ENCODE results near the gene CD99. TPM values are rescaled to one million over a fixed set of nuclear protein-coding genes. Genes with fewer than 3 reads are reported as not detected.
"Not testable (repeated sequence)": the region's sequence is repeated elsewhere in the genome, so short reads cannot be mapped to it uniquely, and the experiment has no call there.

The CD99 gene
- polyA plus RNA-seq, 3 donors: 189 to 220 (median 206) TPM

- DNase-seq (ENCODE audit: low read depth in 3 of 3, low spot score in 2 of 3): no peak
Observed at GRCh38 chrX:2718821-2719220, 27.7 kb downstream of the CD99 start.

GRCh38 chrX:2719774-2720447 is 28.8 kb downstream of the CD99 start:
- DNase-seq (ENCODE audit: low read depth in 3 of 3, low spot score in 2 of 3): no peak

- no peak for DNase-seq (ENCODE audit: low read depth in 3 of 3, low spot score in 2 of 3)
Observed at GRCh38 chrX:2723286-2723879, 32.3 kb downstream of the CD99 start.

GRCh38 chrX:2727264-2727663 is 36.2 kb downstream of the CD99 start:
- not testable (repeated sequence) for DNase-seq (ENCODE audit: low read depth in 3 of 3, low spot score in 2 of 3)

GRCh38 chrX:2732076-2732475 is 41.0 kb downstream of the CD99 start:
- DNase-seq (ENCODE audit: low read depth in 3 of 3, low spot score in 2 of 3): no peak

- DNase-seq (ENCODE audit: low read depth in 3 of 3, low spot score in 2 of 3): no peak
Observed at GRCh38 chrX:2732649-2733048, 41.6 kb downstream of the CD99 start.

GRCh38 chrX:2733286-2733685 is 42.2 kb downstream of the CD99 start:
- DNase-seq (ENCODE audit: low read depth in 3 of 3, low spot score in 2 of 3): no peak

GRCh38 chrX:2735270-2735669 is 44.2 kb downstream of the CD99 start:
- no peak for DNase-seq (ENCODE audit: low read depth in 3 of 3, low spot score in 2 of 3)

- no peak for DNase-seq (ENCODE audit: low read depth in 3 of 3, low spot score in 2 of 3)
Observed at GRCh38 chrX:2740672-2741071, 49.6 kb downstream of the CD99 start.

GRCh38 chrX:2741386-2741785 is 50.3 kb downstream of the CD99 start:
- DNase-seq (ENCODE audit: low read depth in 3 of 3, low spot score in 2 of 3): no peak

GRCh38 chrX:2746250-2746649 is 55.2 kb downstream of the CD99 start:
- not testable (repeated sequence) for DNase-seq (ENCODE audit: low read depth in 3 of 3, low spot score in 2 of 3)

- DNase-seq (ENCODE audit: low read depth in 3 of 3, low spot score in 2 of 3): no peak
Observed at GRCh38 chrX:2748171-2748814, 57.2 kb downstream of the CD99 start.

- DNase-seq (ENCODE audit: low read depth in 3 of 3, low spot score in 2 of 3): no peak
Observed at GRCh38 chrX:2748815-2749188, 57.7 kb downstream of the CD99 start.

GRCh38 chrX:2751291-2751690 is 60.2 kb downstream of the CD99 start:
- no peak for DNase-seq (ENCODE audit: low read depth in 3 of 3, low spot score in 2 of 3)

GRCh38 chrX:2751874-2752300 is 60.8 kb downstream of the CD99 start, which contains the start of gene XG:
XG (plus strand) TSS chrX:2752040; CDS start chrX:2752275, 235 bp downstream.
- not testable (repeated sequence) for DNase-seq (ENCODE audit: low read depth in 3 of 3, low spot score in 2 of 3)

GRCh38 chrX:2752441-2752840 is 61.3 kb downstream of the CD99 start:
- not testable (repeated sequence) for DNase-seq (ENCODE audit: low read depth in 3 of 3, low spot score in 2 of 3)

- not testable (repeated sequence) for DNase-seq (ENCODE audit: low read depth in 3 of 3, low spot score in 2 of 3)
Observed at GRCh38 chrX:2755163-2755715, 64.1 kb downstream of the CD99 start.

GRCh38 chrX:2756548-2756947 is 65.5 kb downstream of the CD99 start:
- DNase-seq (ENCODE audit: low read depth in 3 of 3, low spot score in 2 of 3): no peak

- no peak for DNase-seq (ENCODE audit: low read depth in 3 of 3, low spot score in 2 of 3)
Observed at GRCh38 chrX:2761246-2761645, 70.2 kb downstream of the CD99 start.

- not testable (repeated sequence) for DNase-seq (ENCODE audit: low read depth in 3 of 3, low spot score in 2 of 3)
Observed at GRCh38 chrX:2762671-2763070, 71.6 kb downstream of the CD99 start.

- not testable (repeated sequence) for DNase-seq (ENCODE audit: low read depth in 3 of 3, low spot score in 2 of 3)
Observed at GRCh38 chrX:2764766-2765548, 73.9 kb downstream of the CD99 start.
